GM18858 (cell line): ENCODE measurements around the gene PGM5.
A peak's percentile ranks its signal among the peaks of the same experiment; 100 is the strongest.

Experiments
- ATAC-seq: cut with Tn5 transposase; IDR thresholded peaks from one replicate; pipeline ENCODE4 v1.9.1; 2021; ENCODE audit not compliant: unreplicated experiment

The PGM5 gene

DNA sequence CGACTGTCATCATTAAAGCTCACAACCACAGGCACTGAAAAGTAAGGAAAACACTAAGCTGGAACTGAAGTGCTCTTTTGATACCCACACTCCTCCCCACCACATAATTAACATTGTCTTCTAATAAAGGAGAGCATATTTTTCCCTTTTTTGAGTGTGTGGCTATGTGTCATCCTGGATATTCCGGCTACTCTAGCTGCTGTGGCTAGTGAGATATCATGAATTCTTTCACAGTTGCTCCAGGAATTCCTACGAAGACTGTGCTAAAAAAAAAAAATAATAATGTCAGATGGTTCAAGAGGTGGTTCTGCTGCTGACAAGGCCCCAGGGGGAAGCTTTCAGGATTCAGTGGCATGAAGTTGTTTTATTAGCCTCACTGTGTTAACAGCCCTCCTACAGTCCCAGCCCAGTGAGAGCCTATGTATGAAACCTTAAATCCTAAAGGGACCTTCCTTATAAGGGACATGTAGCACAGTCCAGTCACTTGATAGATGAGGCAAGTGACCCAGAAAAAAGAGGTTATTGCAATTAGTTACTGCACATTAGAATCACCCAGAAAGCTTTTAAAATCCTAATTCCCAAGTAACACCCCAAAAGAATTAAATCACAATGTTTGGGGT is 137.7 kb downstream of the PGM5 start:
- no peak for ATAC-seq

DNA sequence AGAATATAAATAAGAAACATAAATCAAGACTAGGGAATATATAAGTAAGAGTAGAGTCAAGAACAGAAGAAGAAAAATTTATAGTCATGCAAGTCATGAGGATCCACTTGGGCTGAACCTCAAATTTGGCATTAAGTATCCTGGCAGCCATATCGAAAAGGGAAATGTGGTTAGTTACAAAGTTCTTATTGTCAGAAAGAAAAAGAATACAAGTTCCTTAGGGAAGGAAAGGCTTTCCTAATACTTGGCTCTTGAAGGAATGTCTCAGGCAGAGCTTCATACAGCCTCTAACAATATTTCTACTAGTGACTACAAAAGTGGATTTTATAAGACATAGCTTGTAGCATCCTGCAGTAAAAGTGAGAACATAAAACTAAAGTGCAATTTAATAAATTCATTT is 138.8 kb downstream of the PGM5 start:
- no peak for ATAC-seq

DNA sequence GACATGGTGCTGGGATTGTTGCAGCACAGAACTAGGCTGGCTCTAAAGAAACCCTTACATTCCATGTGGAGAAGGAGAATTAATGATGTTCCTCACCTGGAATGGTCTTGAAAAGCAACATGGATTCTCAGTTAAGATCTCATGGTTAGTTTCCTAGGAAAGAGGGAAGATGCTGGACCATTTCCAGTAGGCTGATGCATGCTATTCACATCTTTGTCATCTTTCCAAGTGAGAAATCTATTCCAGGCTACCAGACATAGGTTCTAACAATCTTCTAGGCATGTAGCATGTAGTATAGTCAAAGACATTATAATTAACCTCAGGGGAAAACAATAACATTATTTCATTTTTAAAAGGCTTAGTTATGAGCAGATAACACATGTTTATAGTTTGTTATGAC is 139.9 kb downstream of the PGM5 start:
- ATAC-seq = no peak

DNA sequence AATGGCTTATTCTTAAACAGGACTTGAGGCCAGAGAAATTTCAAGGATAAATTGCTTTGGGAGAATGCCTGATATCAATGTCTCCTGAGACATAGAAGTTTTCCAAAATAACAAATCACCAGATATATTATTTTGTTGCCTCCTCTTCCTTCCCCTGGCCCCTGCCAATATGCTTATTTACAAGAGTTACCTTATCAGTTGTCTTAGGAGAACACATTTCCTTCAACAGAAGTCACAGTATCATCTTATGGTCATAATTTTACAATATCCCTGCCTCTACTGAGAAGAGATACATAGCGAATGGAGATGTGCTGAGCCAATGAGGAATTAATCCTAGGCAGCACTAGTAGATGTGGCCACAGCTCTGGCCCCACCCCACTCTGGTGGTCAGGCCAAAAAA is 141.2 kb downstream of the PGM5 start:
- no peak for ATAC-seq

DNA sequence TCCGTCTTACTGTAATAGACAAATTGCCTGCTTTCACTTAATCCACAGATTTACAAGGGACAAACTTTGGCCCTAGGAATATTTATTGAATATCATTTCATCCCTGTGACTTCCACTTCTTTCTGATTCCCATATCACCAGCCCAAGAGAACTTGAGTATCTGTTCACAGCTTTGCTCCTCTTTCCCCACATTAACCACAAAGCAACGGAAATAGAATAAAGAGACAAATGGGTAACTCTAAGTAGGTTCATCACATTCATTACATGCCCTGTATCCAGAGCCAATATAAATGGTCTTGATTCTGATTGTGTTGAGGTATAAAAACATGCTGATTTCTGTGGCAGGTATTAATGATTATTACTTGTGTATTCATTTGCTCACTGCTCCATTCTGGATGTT is 142.4 kb downstream of the PGM5 start:
- ATAC-seq = no peak

DNA sequence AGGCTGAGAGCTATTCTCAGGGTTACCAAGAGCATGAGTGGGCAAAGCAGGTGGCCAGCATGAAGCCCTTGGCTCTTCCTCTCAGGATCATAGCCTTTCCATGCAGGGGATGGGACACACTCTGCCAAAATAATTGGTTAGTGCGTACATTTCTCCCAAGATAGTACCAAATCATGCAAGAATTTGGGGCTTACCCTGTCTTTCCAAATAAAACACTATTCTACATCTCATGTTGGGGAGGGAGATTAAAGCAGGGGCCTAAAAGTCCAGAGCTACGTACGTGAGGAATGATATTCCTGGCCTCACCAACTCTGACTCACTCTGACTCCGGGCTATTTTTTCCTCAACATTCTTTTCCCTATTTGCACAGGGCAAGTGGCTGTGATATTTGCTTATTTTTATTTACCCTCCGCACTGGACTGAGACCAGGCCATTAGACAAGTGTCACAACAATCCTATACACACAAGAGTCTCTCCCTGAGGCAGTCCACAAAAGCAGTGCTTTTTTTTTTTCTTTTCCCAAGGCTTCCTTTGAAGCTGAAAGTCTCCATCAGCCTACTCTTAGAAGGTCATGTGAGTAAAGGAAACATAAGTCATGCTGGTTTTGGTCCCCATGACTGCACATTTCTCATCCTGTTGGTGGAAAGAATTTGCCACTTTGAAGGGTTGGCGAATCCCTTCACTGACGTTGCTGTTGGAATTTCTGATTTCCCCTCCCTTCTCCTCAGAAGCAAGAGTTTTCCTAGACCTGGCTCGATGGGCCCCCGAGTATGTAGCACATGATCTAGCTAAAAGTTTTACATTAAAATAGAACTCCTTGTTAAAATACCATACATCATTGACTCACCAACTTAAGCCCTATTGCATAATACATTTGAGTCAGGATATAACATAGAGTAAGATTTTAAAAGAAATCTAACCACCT is 144.3 kb downstream of the PGM5 start:
- no peak for ATAC-seq

DNA sequence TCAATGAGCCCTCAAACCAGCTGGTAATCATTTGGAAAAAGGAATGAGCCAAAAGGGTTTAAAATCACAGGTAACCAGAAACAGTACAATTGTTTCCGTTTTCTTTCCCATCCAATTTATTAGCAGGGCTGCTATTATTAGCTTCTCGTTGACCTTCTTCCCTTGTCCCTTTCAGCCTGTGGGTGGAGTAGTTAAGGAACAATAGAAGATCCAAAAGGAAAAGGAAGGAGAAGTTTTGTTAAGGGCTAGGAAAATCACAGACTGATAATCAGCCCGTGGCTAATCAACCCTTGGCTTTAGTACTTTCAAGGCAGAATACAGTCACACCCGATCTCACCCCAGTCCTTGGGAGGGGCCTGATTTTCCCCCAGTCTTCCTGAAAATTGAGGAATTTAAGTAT is 145.9 kb downstream of the PGM5 start:
- ATAC-seq = no peak

DNA sequence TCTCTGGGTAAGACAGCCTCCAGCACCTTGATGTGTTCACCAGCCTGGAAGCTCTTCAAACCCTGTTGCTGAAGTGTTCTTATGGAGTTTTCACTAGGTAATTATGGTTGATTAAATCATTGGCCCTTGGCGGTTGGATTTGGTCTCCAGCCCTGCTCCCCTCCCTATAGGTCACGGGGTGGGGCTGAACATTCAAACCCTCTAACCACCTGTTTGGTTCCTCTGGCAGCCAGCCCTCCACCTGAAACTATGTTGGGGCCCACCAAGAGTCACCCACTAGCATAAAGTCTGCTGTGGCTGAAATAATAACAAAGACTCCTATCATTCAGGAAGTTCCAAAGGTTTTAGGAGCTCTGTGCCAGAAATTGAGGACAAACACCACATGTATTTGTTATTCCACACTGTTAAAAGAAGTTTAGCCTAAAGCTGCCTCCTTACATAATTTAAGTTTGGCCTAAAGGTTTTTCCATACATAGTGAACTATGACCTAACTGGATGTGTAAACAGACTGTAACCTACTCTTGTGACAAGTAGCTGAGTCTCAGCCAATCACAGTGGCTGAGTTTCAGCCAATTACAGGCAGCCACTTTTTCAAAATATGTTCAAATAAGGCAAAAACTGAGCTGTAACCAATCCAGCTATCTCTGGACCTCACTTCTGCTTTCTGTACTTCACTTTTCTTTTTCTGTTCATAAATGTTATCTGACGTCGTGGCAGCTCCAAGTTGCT is 149.4 kb downstream of the PGM5 start:
- peak; percentile 69 for ATAC-seq

DNA sequence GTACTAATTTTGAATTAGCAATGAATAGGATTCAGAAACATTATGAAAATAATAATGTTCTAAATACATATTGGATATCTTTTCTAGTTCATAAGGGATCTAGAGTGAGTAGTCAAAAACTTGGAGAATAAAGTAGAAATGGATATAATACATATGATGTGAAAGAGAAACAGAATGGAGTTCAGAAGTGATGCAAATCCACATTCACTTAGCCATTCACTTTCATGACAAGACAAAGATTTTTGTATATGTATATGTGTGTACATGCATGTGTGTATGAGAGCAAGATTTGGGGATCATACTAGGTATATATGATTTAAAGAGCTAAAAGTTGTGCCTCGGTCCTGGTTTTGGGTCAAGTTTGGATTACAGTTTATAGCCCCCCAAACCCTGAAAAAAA is 150.1 kb downstream of the PGM5 start:
- ATAC-seq = no peak

DNA sequence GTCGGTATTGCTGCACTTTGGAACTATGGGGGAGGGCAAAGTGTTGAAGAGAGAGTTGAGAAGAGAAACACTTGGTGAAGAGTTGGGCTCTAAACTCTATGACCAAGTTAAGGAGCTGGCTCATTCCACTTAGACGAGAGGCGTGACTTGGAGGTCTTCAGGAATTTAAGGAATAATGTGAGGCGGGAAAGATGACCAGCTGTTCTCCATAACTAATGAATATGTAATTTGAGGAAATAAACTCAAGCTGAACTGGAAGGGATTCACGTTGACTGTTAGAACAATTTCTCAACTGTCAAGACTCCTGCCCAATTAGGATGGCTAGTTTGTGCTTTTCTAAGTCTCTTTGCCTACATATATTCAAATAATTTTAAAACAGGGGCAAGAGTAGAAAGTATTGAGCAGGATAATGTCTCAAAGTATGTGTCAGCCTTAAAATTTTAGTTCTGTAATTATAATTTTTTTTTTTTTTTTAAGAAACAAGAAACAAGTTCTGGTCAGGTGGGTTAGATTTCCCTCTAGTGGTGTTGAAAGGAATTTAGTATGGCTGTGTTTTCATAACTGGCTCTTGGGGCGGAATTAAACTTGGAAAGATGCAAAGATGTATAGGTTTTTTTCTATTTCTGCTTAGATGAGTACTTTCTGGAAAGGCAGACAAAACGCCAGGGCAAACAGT is 150.9 kb downstream of the PGM5 start:
- no peak for ATAC-seq

DNA sequence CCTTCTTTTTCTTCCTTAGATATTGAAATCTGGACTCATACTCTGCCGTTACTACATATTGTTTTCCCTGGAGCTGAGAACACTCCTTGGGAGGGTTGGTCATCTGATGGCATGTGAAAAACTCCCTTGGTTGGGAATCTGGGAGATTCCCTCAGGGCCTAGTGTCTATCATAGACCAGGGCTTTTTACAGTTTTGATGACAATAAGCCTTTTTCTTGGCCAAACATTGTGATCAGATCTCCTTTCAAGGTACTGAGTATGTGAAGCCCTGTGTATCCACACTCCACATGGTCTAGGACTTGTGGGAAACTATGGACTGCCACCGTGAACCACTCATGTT is 151.4 kb downstream of the PGM5 start:
- ATAC-seq = no peak

DNA sequence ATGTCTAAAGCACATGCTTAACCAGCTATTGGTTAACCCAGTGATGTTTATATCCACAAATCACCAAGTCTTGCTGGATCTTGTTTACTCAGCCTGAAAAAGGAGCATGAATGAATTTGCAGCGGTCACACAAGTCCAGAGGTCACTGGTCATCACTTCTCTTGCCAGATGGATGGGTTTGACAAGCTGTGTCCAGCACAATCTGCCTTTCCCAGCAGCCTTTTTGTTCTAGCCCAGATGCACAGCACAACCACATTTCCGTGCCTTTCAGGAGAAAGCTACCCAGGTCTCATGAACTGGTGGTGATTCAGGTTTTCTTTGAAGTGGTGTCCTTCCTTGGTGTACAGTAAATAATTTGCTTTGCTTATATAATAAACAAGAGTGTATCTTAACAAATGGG is 152.1 kb downstream of the PGM5 start:
- ATAC-seq = no peak

DNA sequence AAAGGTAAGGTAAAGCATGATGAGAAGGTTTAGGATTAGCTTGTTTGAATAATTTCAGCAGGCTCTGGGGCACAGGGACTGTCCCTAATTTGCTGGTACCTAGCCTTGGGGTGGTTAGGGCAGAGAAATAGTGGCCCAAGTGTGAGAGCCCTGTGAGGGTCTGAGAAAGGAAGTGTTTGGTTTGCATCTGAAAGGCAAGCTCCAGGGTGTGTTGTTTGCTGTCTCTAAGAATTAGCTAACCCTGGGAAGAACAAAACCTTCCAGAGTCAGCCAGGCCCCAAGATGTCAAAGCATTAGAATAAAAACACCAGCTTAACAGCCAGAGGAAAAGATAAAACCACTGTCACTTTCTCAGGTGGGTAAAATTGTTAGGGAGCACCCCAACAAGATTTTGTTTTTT is 153.3 kb downstream of the PGM5 start:
- ATAC-seq = no peak

DNA sequence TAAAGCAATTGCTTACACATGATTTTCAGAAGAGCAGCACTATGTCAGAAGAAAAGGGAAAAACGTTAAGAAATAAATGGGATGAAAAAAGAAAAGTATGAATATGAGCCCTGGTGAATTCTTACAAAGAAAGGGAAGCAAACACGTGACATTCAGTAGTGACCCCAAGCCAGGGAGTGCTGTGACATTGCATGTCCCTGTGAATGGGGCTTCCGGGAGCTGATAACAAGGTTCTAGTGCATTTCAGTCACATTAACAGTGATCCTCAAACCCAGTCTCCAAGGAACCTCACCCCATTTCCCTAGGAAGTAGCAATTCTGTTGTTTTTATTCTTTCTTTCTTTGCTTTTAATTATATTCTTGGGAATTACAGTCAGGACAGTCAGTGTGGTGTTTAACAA is 157.0 kb downstream of the PGM5 start:
- ATAC-seq = no peak

DNA sequence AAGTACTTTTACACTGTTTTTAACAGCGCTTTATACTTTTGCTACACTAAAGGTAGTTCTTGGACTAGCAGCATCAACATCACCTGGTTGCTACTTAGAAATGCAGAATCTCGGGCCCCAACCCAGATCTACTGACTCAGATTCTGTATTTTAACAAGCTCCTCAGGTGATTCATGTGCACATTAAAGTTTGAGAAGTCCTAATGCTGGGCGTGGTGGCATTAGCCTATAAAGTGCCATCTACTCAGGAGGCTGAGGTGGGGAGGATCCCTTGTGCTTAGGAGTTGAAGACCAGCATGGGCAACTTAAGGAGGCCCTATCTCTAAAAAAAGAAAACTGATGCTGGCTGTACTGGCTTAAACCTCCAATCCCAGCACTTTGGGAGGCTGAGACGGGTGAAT is 157.6 kb downstream of the PGM5 start:
- ATAC-seq = no peak

DNA sequence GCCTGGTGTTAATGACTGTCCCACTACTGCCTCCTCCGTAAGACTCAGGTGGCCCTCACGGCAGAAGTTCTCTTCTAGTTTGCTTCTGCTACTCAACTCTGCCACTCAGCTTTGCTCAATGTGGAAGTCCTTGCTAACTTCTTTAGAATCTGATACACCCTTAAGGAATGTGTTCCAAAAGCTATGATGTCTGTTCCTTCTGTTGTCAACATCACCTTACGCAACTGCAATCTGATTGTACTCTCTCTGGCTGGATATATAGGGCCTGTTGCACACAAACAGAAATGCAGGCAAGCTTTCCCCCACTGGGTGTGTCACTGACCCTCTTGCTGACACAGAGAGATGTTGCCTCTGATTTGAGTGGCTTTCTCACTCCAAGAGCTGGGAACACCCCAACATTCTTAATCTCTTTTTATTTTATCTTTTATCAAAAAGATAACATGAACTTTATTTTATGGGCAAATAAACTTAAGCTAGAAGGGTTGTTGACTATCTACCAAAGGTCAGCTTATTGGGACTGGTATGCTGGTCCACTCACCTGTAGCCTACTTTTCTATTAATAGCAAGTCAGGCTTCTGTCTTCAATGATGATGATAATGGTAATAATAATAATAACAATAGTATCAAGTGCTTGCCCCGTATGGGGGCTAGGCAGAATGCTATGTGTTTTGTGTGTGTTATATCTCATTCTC is 159.1 kb downstream of the PGM5 start:
- ATAC-seq = no peak

DNA sequence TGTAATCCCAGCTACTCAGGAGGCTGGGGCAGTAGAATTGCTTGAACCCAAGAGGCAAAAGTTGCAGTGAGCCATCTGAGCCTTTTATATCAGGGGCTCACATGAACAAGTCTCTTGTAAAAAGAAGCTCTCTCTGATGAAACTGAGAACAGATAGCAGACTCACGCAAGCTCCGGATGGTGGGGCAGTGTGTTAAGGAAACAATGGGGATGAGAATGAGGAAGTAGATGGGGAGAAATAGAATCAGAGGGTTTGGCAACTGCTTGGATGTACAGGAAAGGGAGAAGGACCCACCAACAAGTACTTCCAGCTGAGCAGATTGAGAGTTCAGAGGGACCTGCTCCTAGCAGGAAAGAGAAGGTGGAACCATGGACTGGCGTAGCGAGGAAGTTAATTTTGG is 165.7 kb downstream of the PGM5 start:
- ATAC-seq = no peak

DNA sequence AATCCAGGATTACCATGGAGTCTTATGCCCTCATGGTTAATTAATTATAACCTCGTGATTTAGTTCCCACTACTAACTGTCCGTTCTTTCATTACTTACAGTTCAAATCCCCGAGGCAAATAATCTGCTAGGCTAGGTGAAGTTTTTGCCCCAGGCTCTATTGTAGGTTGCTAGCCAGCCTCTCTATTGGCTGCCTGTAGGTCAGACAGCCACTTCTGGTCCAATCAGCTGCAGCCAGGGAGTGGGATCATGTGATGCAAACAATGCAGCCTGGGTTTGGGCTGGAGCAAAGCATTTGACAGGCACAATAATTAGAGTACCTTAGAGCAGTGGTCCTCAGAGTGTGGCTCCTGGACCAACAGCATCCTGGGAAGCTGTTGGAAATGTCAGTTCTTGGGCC is 166.5 kb downstream of the PGM5 start:
- ATAC-seq = no peak

DNA sequence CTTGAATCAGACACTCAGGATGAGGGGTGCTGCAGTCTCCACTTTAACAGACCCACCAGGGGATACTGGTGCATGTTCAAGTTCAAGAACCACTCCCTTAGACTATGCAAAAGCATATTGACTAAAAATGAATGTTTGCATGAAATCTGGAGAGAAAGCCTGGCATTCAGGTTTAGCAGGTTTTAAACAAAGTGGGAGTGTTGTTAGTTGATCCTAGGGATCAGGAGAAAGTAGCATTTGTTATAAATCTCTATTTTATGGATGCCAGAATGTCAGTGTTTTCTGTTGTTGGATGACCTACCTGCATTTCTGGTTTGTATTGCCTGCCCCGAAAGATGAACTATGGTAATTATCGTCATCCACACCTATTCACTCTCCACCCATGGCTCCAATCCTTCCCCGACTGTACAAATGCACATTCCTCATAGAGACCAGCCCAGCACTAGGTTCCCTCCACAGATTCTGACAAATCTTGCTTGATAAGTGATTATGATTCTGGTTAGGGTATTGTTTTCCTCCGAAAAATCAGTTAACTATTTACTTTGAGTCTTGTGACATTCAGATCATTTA is 167.0 kb downstream of the PGM5 start:
- no peak for ATAC-seq

DNA sequence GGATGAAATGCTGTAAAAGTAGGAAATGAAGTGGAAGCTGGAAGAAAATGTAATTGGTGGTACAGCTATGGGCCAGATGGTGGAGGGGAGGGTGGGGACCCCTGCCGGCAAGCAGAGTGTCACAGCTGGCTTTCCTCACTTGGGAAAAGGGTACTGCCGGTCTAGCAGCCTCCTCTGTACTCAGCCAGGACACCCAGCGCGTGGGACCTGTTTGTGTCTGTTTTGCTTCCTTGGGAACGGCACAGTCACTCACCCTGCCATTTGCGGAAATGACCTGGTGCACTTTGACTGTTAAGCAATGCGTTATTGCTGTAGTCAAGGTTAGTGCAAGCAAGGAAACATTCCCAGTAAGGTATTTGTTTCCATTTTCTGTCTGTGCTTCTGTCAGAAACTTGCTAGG is 174.2 kb downstream of the PGM5 start:
- ATAC-seq = no peak

DNA sequence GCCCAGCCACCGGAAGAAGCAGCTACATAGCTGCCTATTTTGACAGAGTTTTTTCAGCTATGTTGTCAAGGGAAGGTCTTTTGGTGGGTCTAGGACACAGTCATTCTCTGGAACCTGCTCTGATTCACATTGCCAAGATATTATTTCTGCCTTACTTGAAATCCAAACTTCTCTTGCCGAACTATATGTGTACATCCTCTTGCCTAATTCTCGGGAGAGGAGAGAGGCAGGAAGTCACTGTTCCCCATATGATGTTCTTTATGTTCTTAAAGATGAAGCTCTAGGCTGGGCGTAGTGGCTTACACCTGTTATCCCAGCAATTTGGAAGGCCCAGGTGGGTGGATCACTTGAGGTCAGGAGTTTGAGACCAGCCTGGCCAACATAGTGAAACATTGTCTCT is 175.7 kb downstream of the PGM5 start:
- no peak for ATAC-seq
